CD4-positive, alpha-beta T cell treated with Interleukin-15 for 4 hours (primary cell): Measurements from ENCODE around the gene MT1B.

Experiments used
- DNase-seq: peaks from one replicate; pipeline ENCODE4 v3.0.0-alpha.2; 2020; ENCODE audit warnings: low spot score

The MT1B gene

GRCh38 chr16:56651586-56651985 lies at the start of gene MT1B:
Gene MT1B (plus strand): TSS chr16:56651886. CDS start chr16:56651954, 68 bp downstream.
- DNase-seq, result no peak

GRCh38 chr16:56603589-56603988 lies 48.1 kb upstream of the MT1B start:
- no peak for DNase-seq

DNA sequence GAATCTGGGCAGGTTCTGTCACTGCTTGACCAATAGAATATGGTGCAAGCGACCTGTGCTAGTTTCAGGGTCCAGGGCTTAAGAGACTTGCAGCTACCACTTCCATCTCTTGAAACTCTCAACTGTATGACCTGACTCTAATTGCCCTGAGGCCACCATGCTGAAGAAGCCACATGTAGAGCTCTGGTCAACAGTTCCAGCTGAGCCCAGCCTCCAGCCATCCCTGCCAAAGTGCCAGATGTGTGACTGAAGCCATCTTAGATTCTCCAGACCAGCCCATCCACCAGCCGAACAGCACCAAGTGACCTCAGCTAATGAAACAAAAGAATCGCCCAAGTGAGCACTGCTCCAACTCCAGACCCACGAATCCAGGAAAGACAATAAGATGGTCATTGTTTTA lies 46.7 kb upstream of the MT1B start:
- no peak for DNase-seq

DNA sequence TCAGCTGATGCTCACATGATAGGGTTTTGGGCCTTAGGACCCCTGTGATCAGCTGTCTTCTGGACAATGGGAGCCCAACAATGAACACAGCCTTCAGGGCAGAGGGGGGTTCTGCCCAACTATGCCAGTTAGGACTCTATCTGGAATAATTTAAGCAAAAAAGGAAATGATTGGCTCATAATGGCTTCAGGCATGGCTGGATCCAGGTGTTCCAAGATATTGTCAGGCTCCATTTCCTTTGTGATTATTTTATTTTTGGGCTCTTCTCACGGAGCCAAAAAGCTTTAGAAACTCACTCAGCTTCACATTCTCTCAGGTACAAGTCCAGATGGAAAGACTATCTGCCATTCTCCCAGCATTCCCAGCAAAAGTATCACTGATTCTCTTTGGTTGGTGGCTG lies 46.2 kb upstream of the MT1B start:
- DNase-seq, result no peak

GRCh38 chr16:56606071-56606475 lies 45.6 kb upstream of the MT1B start:
- no peak for DNase-seq

- DNase-seq, result no peak
These were observed 45.1 kb upstream of the MT1B start for GRCh38 chr16:56606476-56607108.

DNA sequence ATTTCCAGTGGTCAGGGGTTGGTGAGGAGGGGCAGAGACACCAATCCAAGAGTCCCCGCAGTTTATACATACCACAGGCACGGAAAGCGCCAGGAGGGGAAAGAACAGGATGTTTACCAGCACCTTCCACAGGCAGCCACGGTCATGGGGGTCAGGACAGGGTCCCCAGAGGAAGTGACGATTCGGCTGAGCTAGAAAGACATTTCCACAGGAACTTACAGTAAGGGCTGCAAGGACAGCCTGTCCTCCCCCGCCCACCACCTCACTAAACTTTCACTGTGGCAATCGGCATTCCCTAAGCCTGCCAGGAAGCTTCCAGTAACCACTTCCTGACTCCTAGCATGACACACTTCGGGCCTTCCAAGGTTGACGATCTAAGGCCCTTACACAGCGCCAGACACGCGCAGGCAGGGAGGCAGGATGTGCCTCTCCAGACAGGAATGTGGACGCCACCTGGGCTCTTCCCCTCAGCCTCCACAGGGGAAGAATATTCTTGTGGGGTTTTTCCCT lies 44.5 kb upstream of the MT1B start:
- no peak for DNase-seq

- DNase-seq, result no peak
These were observed 44.0 kb upstream of the MT1B start for GRCh38 chr16:56607675-56608042.

DNA sequence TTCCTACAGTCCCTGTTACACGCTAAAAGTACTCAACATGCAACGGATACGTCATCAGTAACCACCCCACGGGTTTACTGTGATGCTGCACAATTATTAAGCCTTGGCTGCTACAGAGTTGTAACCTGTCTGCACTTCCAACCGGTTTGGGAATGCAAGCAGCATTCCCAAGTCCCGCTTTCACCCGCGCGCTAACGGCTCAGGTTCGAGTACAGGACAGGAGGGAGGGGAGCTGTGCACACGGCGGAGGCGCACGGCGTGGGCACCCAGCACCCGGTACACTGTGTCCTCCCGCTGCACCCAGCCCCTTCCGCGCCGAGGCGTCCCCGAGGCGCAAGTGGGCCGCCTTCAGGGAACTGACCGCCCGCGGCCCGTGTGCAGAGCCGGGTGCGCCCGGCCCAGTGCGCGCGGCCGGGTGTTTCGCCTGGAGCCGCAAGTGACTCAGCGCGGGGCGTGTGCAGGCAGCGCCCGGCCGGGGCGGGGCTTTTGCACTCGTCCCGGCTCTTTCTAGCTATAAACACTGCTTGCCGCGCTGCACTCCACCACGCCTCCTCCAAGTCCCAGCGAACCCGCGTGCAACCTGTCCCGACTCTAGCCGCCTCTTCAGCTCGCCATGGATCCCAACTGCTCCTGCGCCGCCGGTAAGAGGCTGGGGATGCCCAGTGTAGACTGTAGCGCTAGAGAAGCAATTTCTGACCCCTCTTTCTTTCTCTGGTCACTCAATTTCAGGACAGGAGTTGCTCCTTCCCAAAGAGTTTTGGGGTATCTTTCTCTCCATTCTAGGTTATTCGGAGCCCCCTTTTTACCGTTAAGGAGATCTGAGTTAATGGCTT lies 43.4 kb upstream of the MT1B start, which contains the start of gene MT2A:
Gene MT2A, plus strand, starts transcription at position 542 of the 833 bp plus-strand sequence. Its CDS starts 72 bp downstream, at position 614.
- peak; percentile 82 for DNase-seq

- no peak for DNase-seq
These were observed 42.7 kb upstream of the MT1B start for GRCh38 chr16:56608876-56609462.

- DNase-seq, result peak; percentile 67
These were observed 42.2 kb upstream of the MT1B start for GRCh38 chr16:56609463-56609921.

- DNase-seq, result peak; percentile 55
These were observed 41.6 kb upstream of the MT1B start for GRCh38 chr16:56610017-56610608.

- DNase-seq, result no peak
These were observed 41.0 kb upstream of the MT1B start for GRCh38 chr16:56610609-56611111.

DNA sequence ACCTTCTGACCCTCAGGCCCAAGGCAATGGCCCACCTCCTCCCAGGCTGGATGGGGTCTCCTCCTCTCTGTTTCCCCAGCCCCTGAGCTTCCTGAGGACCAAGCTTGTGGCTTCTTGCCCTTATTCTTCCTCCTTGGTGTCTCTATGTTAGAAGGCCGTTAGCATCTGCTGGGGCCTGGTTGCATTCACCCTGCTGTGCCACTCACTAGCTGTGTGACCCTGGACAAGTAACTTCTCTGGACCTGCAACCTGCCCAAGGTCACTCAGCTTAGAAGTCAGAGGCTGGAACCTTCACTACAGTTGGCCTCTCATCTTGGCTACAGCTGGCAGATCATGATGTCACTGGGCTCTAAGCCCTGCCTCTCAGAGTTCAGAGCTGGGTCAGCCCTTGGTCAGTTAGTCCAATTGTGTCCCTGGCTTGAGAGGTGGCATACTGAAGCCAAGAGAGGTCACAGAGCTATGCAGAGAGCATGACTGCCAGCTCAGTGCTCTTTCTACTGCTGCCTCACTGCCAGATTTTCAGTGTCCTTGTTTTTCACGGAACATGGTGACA lies 40.3 kb upstream of the MT1B start:
- DNase-seq, result no peak

GRCh38 chr16:56613706-56614105 lies 38.0 kb upstream of the MT1B start:
- no peak for DNase-seq

DNA sequence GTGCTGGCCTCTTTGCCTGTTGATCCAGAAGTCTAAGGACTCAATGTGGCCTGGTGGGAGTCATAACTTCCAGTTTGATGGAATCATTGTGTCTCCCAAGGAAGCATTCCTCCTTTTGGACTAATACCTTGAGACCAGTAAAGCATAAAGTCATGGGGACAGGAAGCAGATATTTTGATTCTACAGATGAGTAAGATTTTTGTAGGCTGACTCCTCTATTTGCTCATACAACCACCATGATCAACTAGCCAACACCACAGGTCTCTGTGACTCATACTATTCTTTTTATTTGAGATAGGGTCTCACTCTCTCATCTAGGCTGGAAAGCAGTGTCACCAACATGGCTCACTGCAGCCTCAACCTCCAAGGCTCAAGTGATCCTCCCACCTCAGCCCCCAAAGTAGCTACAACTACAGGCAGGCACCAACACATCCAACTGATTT lies 37.1 kb upstream of the MT1B start:
- no peak for DNase-seq

- DNase-seq, result no peak
These were observed 36.3 kb upstream of the MT1B start for GRCh38 chr16:56615353-56615752.

DNA sequence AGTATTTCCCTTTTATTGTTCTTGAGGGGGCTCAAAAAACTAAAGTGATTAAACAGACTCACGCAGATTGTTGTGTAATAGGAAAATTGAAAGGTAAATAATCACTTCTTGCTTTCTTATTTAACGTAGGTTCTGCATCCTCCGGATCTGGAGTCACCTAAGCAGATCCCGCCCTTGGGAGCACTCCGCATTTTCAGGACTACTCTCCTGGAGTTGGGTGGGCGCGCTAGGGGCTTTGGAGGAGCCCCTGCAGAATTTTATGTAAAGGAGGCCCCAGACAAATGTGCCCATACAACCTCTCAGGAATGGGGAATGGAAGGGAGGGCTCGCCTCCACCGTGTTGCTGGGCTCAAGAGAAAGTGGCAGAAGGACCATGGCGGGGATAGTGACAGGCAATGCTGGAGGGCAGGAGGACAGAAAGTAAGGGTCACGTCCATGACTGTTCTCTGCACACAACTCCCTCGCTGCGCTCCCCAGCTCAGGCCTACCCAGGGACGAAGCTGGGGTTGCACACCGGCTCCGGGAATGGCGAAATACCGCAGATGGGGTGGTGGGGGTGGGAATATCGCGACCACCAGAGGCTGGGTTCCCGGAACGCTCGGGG lies 35.0 kb upstream of the MT1B start:
- DNase-seq, result no peak

- peak; percentile 34 for DNase-seq
These were observed 34.2 kb upstream of the MT1B start for GRCh38 chr16:56617212-56618085.

DNA sequence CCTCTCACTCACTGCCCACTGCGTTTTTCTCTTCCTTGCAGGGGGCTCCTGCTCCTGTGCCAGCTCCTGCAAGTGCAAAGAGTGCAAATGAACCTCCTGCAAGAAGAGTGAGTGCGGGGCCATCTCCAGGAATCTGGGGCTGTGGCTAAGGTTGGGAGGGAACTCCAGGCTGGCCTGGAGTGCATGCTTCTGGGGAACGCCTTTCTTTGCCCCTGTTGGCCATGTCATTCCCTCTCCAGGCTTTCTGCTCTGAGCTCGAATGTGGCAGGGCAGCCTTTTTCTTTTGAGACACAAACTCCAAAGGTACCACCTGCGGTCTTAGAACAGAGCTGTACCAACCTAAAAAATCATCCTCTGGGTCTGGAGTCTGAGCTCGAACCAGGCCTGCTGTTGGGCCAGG lies 33.5 kb upstream of the MT1B start:
- DNase-seq, result no peak
